Thoracic aorta (tissue), 2 donors: ENCODE data around the gene KCNQ2. TPM values are rescaled to one million over a fixed set of nuclear protein-coding genes. Genes with fewer than 3 reads are reported as not detected.

Experiments
- ATAC-seq: fragments of 150-250 bp; one replicate; pipeline ENCODE4 v1.8.0; 2017; ENCODE audit warnings: low read depth; ENCODE audit not compliant: insufficient number of reproducible peaks, low FRiP score
- DNase-seq: peaks from one replicate; pipeline ENCODE4 v3.0.0-alpha.2; 2020; ENCODE audit warnings: low spot score
- H3K27ac ChIP-seq, 2 donors: fragments of 200-600 bp; sonication (generic); 1 replicate in 1 of 2; 2 replicates in 1 of 2; pipeline ENCODE4 v1.5.1; 2016; ENCODE audit warnings: mild to moderate bottlenecking in 2 of 2, moderate library complexity in 2 of 2
- H3K27me3 ChIP-seq: fragments of 200-600 bp; sonication (generic); replicated peaks from 2 replicates; pipeline ENCODE4 v1.6.0; 2016; ENCODE audit warnings: mild to moderate bottlenecking; ENCODE audit not compliant: insufficient read depth
- H3K36me3 ChIP-seq: fragments of 200-600 bp; sonication (generic); one replicate; pipeline ENCODE4 v1.5.1; 2016
- H3K4me1 ChIP-seq, 2 donors: fragments of 200-600 bp; sonication (generic); 1 replicate in 1 of 2; 2 replicates in 1 of 2; pipeline versions ENCODE4 v1.5.1 to v1.6.0; 2016; ENCODE audit warnings: low read depth in 2 of 2, mild to moderate bottlenecking in 1 of 2; ENCODE audit not compliant: control insufficient read depth in 1 of 2
- H3K4me3 ChIP-seq: fragments of 200-600 bp; sonication (generic); 2 replicates; pipeline ENCODE4 v1.5.1; 2016; ENCODE audit warnings: mild to moderate bottlenecking
- H3K9me3 ChIP-seq: fragments of 200-600 bp; sonication (generic); 2 replicates; pipeline ENCODE4 v1.5.1; 2016
- CTCF ChIP-seq: fragments of 200-600 bp; sonication (generic); IDR thresholded peaks from one replicate; pipeline ENCODE4 v1.5.1; 2019; ENCODE audit warnings: antibody characterized with exemption
- total RNA-seq, 2 donors: library from RNA; depleted of rRNA; stranded (reverse); fragments of >200 nt; gene quantifications; one replicate each; pipeline versions ENCODE4 v1.1.0 to v1.2.3, GENCODE V29; 2016

Gene KCNQ2
- total RNA-seq, 2 donors from 2014 or later, result not detected

- DNase-seq, result no peak
- H3K27me3 ChIP-seq, result no peaks in the 10 kb centered on the region
- no peaks in the 10 kb centered on the region for H3K9me3 ChIP-seq
- H3K4me1 ChIP-seq, result no peaks in the 10 kb centered on the region
- ATAC-seq, result no peak
- H3K27ac ChIP-seq, result no peak overlapping the region
- H3K36me3 ChIP-seq, result no peaks in the 10 kb centered on the region
- no peak for TF ChIP-seq CTCF
- no peak overlapping the region for H3K4me3 ChIP-seq
Measured at GRCh38 chr20:63445075-63445734, 27.2 kb downstream of the KCNQ2 start.

- Histone ChIP-seq H3K36me3 (no peaks in the 10 kb centered on the region), H3K27me3 (no peaks in the 10 kb centered on the region), H3K4me1 (no peaks in the 10 kb centered on the region), H3K9me3 (no peaks in the 10 kb centered on the region), H3K27ac (no peak overlapping the region), H3K4me3 (no peak overlapping the region)
- ATAC-seq (no peak), DNase-seq (no peak)
- no peak for TF ChIP-seq CTCF
Measured at GRCh38 chr20:63444548-63444947, 27.9 kb downstream of the KCNQ2 start.

- H3K9me3 ChIP-seq, result no peaks in the 10 kb centered on the region
- H3K27ac ChIP-seq, result no peak overlapping the region
- H3K4me1 ChIP-seq, result no peaks in the 10 kb centered on the region
- H3K36me3 ChIP-seq, result no peaks in the 10 kb centered on the region
- DNase-seq (no peak), ATAC-seq (no peak)
- H3K27me3 ChIP-seq, result no peaks in the 10 kb centered on the region
- no peak for TF ChIP-seq CTCF
- H3K4me3 ChIP-seq, result no peak overlapping the region
Measured at GRCh38 chr20:63443606-63444395, 28.7 kb downstream of the KCNQ2 start.

GRCh38 chr20:63442100-63442493, 30.4 kb downstream of the KCNQ2 start:
- Histone ChIP-seq H3K36me3 (no peaks in the 10 kb centered on the region), H3K9me3 (no peaks in the 10 kb centered on the region), H3K4me1 (no peaks in the 10 kb centered on the region), H3K27ac (no peak overlapping the region), H3K4me3 (no peak overlapping the region), H3K27me3 (no peaks in the 10 kb centered on the region)
- no peak for DNase-seq
- ATAC-seq, result no peak
- TF ChIP-seq CTCF, result no peak

GRCh38 chr20:63441136-63442099, 31.0 kb downstream of the KCNQ2 start:
- Histone ChIP-seq H3K4me1 (no peaks in the 10 kb centered on the region), H3K9me3 (no peaks in the 10 kb centered on the region), H3K27me3 (no peaks in the 10 kb centered on the region), H3K36me3 (no peaks in the 10 kb centered on the region), H3K27ac (no peak overlapping the region), H3K4me3 (no peak overlapping the region)
- no peak for ATAC-seq
- no peak for TF ChIP-seq CTCF
- DNase-seq, result no peak
